Astrocyte (in vitro differentiated cells and primary cell): ENCODE measurements around the gene RTL10. TPM values are rescaled to one million over a fixed set of nuclear protein-coding genes. Genes with fewer than 3 reads are reported as not detected.
"Not testable (repeated sequence)": the region's sequence is repeated elsewhere in the genome, so short reads cannot be mapped to it uniquely, and the experiment has no call there.

Source experiments
- DNase-seq: peaks from one replicate; pipeline ENCODE4 v3.0.0-alpha.2; 2010; ENCODE audit warnings: low read depth
- FAIRE-seq: peaks from 2 replicates; lab custom pipeline; 2011; peaks lifted over from hg19 to GRCh38; lab: Jason Lieb, UNC
- H2AFZ ChIP-seq: 2 replicates; pipeline ENCODE4 v1.6.0; 2012; ENCODE audit warnings: low read depth, low read length, inconsistent platforms
- H3K27ac ChIP-seq: 2 replicates; pipeline ENCODE4 v1.5.1; 2011; ENCODE audit warnings: low read depth, low read length, inconsistent platforms
- H3K27me3 ChIP-seq: 2 replicates; pipeline ENCODE4 v1.6.0; 2011; ENCODE audit warnings: low read length, inconsistent platforms; ENCODE audit not compliant: insufficient read depth
- H3K36me3 ChIP-seq: 2 replicates; pipeline ENCODE4 v1.5.1; 2011; ENCODE audit warnings: low read length, inconsistent platforms; ENCODE audit not compliant: insufficient read depth
- H3K4me1 ChIP-seq: 2 replicates; pipeline ENCODE4 v1.5.1; 2011; ENCODE audit warnings: low read length, inconsistent platforms; ENCODE audit not compliant: insufficient read depth
- H3K4me2 ChIP-seq: 2 replicates; pipeline ENCODE4 v1.6.0; 2012; ENCODE audit warnings: low read length, inconsistent platforms
- H3K4me3 ChIP-seq: 2 replicates; pipeline ENCODE4 v1.5.1; 2011; ENCODE audit warnings: low read depth, mild to moderate bottlenecking, low read length, inconsistent platforms; ENCODE audit not compliant: insufficient read depth
- H3K79me2 ChIP-seq: 2 replicates; pipeline ENCODE4 v1.6.0; 2012; ENCODE audit warnings: mild to moderate bottlenecking, low read length, inconsistent platforms; ENCODE audit not compliant: insufficient read depth
- H3K9ac ChIP-seq: 2 replicates; pipeline ENCODE4 v1.6.0; 2012; ENCODE audit warnings: mild to moderate bottlenecking, low read length, inconsistent platforms
- H3K9me3 ChIP-seq: 2 replicates; pipeline ENCODE4 v1.5.1; 2012; ENCODE audit warnings: low read depth, mild to moderate bottlenecking, low read length, inconsistent platforms; ENCODE audit not compliant: insufficient read depth
- H4K20me1 ChIP-seq: 2 replicates; pipeline ENCODE4 v1.6.0; 2012; ENCODE audit warnings: low read length, inconsistent platforms; ENCODE audit not compliant: insufficient read depth
- H3K27ac Mint-ChIP-seq: one replicate; pipeline ENCODE4 v1.8.0; 2021; ENCODE audit warnings: mild to moderate bottlenecking, mixed read lengths; ENCODE audit not compliant: unreplicated experiment
- H3K27me3 Mint-ChIP-seq: one replicate; pipeline ENCODE4 v1.8.0; 2021; ENCODE audit warnings: low read depth, mixed read lengths; ENCODE audit not compliant: unreplicated experiment
- H3K36me3 Mint-ChIP-seq: one replicate; pipeline ENCODE4 v1.8.0; 2021; ENCODE audit warnings: low read depth, mixed read lengths; ENCODE audit not compliant: unreplicated experiment
- H3K4me1 Mint-ChIP-seq: one replicate; pipeline ENCODE4 v1.8.0; 2021; ENCODE audit warnings: low read depth, mixed read lengths; ENCODE audit not compliant: unreplicated experiment
- H3K4me3 Mint-ChIP-seq: one replicate; pipeline ENCODE4 v1.8.0; 2021; ENCODE audit warnings: mild to moderate bottlenecking, moderate library complexity, mixed read lengths; ENCODE audit not compliant: unreplicated experiment
- H3K9me3 Mint-ChIP-seq: one replicate; pipeline ENCODE4 v1.8.0; 2021; ENCODE audit warnings: mild to moderate bottlenecking, mixed read lengths; ENCODE audit not compliant: unreplicated experiment
- EZH2 ChIP-seq: IDR thresholded peaks from 2 replicates; pipeline ENCODE4 v1.6.1; 2012; ENCODE audit warnings: mild to moderate bottlenecking, low read length, inconsistent platforms; ENCODE audit not compliant: insufficient read depth
- total RNA-seq: library from RNA; stranded (reverse); gene quantifications from 2 replicates; pipeline ENCODE4 v1.2.1, GENCODE V29; 2021
- TF ChIP-seq, protein P1 (sequence below): IDR thresholded peaks from 2 replicates; pipeline ENCODE4 v1.5.1; 2011; ENCODE audit warnings: low read depth, mild to moderate bottlenecking, inconsistent platforms, low read length, moderate library complexity; ENCODE audit not compliant: insufficient read depth

Gene RTL10
- total RNA-seq, 1 donor from 2014 or later: 43.0 TPM

DNA sequence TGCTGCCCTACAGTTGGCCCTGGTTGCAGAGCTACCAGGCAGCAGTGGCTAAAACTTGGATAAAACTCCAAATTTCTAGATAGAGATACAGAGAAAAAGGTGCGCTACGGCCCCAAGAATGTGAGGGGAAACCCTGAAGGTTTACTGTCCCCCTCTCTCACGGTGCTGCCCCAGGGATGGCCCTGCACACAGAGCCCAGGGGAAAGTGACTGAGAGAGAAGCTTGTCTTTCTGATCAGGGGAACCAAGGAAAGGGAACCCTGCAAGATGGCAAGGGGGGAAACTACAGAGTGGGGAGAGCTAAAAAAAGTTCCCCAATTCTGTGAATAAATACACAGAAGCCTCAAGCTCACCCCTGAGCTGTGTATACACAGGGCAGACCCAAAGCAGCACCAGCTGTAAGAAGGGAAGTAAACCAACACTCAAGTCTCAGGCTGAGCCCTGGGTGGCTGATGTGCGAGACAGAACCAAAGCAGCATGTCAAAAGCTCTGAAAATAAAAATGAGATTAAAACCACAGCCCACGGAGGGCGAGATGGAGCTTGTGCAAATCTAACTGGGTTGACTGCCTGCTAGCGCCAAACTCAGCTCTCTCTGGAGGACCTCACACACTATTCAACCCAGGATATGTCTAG is 22.1 kb downstream of the RTL10 start:
- no peaks in the 10 kb centered on the region for H4K20me1 ChIP-seq
- TF ChIP-seq EZH2: no peak
- no peak for DNase-seq
- peaks cover 1% of the 10 kb centered on the region for H3K4me1 Mint-ChIP-seq
- H3K9ac ChIP-seq: no peak overlapping the region
- H3K4me3 Mint-ChIP-seq: no peak overlapping the region
- no peak overlapping the region for H2AFZ ChIP-seq
- H3K27me3 Mint-ChIP-seq: no peaks in the 10 kb centered on the region
- no peaks in the 10 kb centered on the region for H3K27me3 ChIP-seq
- H3K9me3 ChIP-seq: no peaks in the 10 kb centered on the region
- H3K79me2 ChIP-seq: no peaks in the 10 kb centered on the region
- H3K36me3 Mint-ChIP-seq: no peaks in the 10 kb centered on the region
- no peak for FAIRE-seq
- no peak overlapping the region for H3K4me2 ChIP-seq
- H3K4me1 ChIP-seq: no peaks in the 10 kb centered on the region
- H3K36me3 ChIP-seq: no peaks in the 10 kb centered on the region
- no peak overlapping the region for H3K27ac ChIP-seq
- no peak overlapping the region for H3K27ac Mint-ChIP-seq
- no peaks in the 10 kb centered on the region for H3K9me3 Mint-ChIP-seq
- H3K4me3 ChIP-seq: no peak overlapping the region

DNA sequence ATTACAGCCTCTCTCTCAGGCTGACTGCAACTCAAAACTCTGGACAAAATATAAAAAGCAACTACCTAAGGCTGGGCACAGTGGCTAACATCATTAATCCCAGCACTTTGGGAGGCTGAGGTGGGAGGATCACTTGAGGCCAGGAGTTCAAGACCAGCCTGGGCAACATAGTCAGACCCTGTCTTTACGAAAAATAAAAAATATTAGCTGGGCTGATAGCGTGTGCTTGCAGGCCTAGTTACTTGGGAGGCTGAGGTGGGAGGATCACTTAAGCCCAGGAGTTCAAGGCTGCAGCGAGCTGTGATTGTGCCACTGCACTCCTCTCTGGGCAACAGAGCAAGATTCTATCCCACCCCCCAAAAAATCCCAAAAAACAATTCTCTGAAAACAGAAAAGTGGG is 22.7 kb downstream of the RTL10 start:
- not testable (repeated sequence) for H3K79me2 ChIP-seq, FAIRE-seq, H3K36me3 Mint-ChIP-seq, H3K4me1 Mint-ChIP-seq, H3K36me3 ChIP-seq, H3K4me2 ChIP-seq, H3K9me3 ChIP-seq, DNase-seq, H4K20me1 ChIP-seq, H3K9ac ChIP-seq, H3K4me1 ChIP-seq, H3K27ac ChIP-seq, H3K4me3 ChIP-seq, H3K27me3 Mint-ChIP-seq, H2AFZ ChIP-seq, H3K27ac Mint-ChIP-seq, H3K9me3 Mint-ChIP-seq, H3K27me3 ChIP-seq, H3K4me3 Mint-ChIP-seq

DNA sequence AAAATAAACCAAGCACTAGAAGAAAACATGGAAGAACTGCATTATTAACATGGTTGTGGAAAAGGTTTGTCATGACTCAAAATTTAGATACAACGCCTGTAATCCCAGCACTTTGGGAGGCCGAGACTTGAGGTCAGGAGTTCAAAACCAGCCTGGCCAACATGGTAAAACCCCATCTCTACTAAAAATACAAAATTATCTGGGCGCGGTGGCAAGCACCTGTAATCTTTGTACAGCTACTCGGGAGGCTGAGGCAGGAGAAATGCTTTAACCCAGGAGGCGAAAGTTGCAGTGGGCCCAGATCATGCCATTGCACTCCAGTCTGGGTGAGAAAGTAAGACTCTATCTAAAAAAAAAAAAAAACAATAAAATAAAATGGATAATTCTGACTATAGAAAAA is 23.7 kb downstream of the RTL10 start:
- no peaks in the 10 kb centered on the region for H3K4me1 ChIP-seq
- TF ChIP-seq EZH2: no peak
- TF ChIP-seq, protein P1, sequence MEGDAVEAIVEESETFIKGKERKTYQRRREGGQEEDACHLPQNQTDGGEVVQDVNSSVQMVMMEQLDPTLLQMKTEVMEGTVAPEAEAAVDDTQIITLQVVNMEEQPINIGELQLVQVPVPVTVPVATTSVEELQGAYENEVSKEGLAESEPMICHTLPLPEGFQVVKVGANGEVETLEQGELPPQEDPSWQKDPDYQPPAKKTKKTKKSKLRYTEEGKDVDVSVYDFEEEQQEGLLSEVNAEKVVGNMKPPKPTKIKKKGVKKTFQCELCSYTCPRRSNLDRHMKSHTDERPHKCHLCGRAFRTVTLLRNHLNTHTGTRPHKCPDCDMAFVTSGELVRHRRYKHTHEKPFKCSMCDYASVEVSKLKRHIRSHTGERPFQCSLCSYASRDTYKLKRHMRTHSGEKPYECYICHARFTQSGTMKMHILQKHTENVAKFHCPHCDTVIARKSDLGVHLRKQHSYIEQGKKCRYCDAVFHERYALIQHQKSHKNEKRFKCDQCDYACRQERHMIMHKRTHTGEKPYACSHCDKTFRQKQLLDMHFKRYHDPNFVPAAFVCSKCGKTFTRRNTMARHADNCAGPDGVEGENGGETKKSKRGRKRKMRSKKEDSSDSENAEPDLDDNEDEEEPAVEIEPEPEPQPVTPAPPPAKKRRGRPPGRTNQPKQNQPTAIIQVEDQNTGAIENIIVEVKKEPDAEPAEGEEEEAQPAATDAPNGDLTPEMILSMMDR: no peak
- no peak for DNase-seq
- H3K9me3 ChIP-seq: no peaks in the 10 kb centered on the region
- peaks cover 3% of the 10 kb centered on the region for H3K36me3 Mint-ChIP-seq
- no peaks in the 10 kb centered on the region for H3K9me3 Mint-ChIP-seq
- H3K27me3 ChIP-seq: no peaks in the 10 kb centered on the region
- H3K27me3 Mint-ChIP-seq: no peaks in the 10 kb centered on the region
- no peaks in the 10 kb centered on the region for H4K20me1 ChIP-seq
- H3K4me2 ChIP-seq: no peak overlapping the region
- no peak overlapping the region for H3K4me3 Mint-ChIP-seq
- H3K4me3 ChIP-seq: no peak overlapping the region
- no peak overlapping the region for H3K27ac Mint-ChIP-seq
- no peak overlapping the region for H2AFZ ChIP-seq
- H3K9ac ChIP-seq: no peak overlapping the region
- peaks cover 1% of the 10 kb centered on the region for H3K4me1 Mint-ChIP-seq
- H3K27ac ChIP-seq: no peak overlapping the region
- no peaks in the 10 kb centered on the region for H3K36me3 ChIP-seq
- no peaks in the 10 kb centered on the region for H3K79me2 ChIP-seq
- no peak for FAIRE-seq
